HepG2 (cell line): ENCODE data around the gene TMEM79. TPM values are rescaled to one million over a fixed set of nuclear protein-coding genes. Genes with fewer than 3 reads are reported as not detected.
A peak's percentile ranks its signal among the peaks of the same experiment; 100 is the strongest.

Source experiments
- AGO2 ChIP-seq: fragments of 200-400 bp; formaldehyde crosslinking; optimal IDR thresholded peaks from 2 replicates; pipeline ENCODE3; 2017; ENCODE audit warnings: mild to moderate bottlenecking, low read depth, low read length, moderate library complexity
- CAMTA2 ChIP-seq: sonication (generic); formaldehyde crosslinking; IDR thresholded peaks from 2 replicates; pipeline ENCODE4 v1.4.0; 2020; ENCODE audit warnings: mild to moderate bottlenecking, missing genetic modification reagents, borderline replicate concordance
- GATAD1 ChIP-seq: IDR thresholded peaks from 2 replicates; pipeline ENCODE4 v1.6.1; 2016; ENCODE audit warnings: missing genetic modification reagents, missing compliant biosample characterization
- HDAC1 ChIP-seq: sonication (generic); formaldehyde crosslinking; IDR thresholded peaks from 2 replicates; pipeline ENCODE4 v1.5.1; 2020; ENCODE audit warnings: mild to moderate bottlenecking, missing genetic modification reagents
- JDP2 ChIP-seq: sonication (generic); formaldehyde crosslinking; IDR thresholded peaks from 2 replicates; pipeline ENCODE4 v1.8.1; 2022; ENCODE audit warnings: missing genetic modification reagents, borderline replicate concordance
- MEIS1 ChIP-seq: sonication (generic); formaldehyde crosslinking; IDR thresholded peaks from 2 replicates; pipeline ENCODE4 v1.9.0; 2021; ENCODE audit warnings: mild to moderate bottlenecking, missing genetic modification reagents, moderate library complexity, borderline replicate concordance
- NFE2L1 ChIP-seq: sonication (generic); formaldehyde crosslinking; IDR thresholded peaks from 2 replicates; pipeline ENCODE4 v1.4.0; 2020; ENCODE audit warnings: missing genetic modification reagents, mild to moderate bottlenecking, borderline replicate concordance
- PCBP2 ChIP-seq: fragments of 200-400 bp; formaldehyde crosslinking; optimal IDR thresholded peaks from 2 replicates; pipeline ENCODE3; 2018; ENCODE audit warnings: low read length, low read depth; ENCODE audit not compliant: poor library complexity, severe bottlenecking
- SIX4 ChIP-seq: sonication (generic); formaldehyde crosslinking; IDR thresholded peaks from 2 replicates; pipeline ENCODE4 v1.4.0; 2020; ENCODE audit warnings: missing genetic modification reagents
- SNAPC2 ChIP-seq: sonication (generic); formaldehyde crosslinking; IDR thresholded peaks from 2 replicates; pipeline ENCODE4 v1.8.1; 2022; ENCODE audit warnings: mild to moderate bottlenecking, missing genetic modification reagents
- ZFYVE20 ChIP-seq: sonication (generic); formaldehyde crosslinking; IDR thresholded peaks from 2 replicates; pipeline ENCODE4 v1.8.0; 2023; ENCODE audit warnings: low read depth, mild to moderate bottlenecking, moderate library complexity, missing genetic modification reagents, borderline replicate concordance
- ZHX1 ChIP-seq: sonication (generic); formaldehyde crosslinking; IDR thresholded peaks from 2 replicates; pipeline ENCODE4 v1.8.1; 2022; ENCODE audit warnings: low read depth, mild to moderate bottlenecking, missing genetic modification reagents
- ZNF451 ChIP-seq: sonication (generic); formaldehyde crosslinking; IDR thresholded peaks from 2 replicates; pipeline ENCODE4 v1.5.0; 2020; ENCODE audit warnings: mild to moderate bottlenecking, missing genetic modification reagents
- ZNF563 ChIP-seq: sonication (generic); formaldehyde crosslinking; IDR thresholded peaks from 2 replicates; pipeline ENCODE4 v1.8.0; 2022; ENCODE audit warnings: mild to moderate bottlenecking, moderate library complexity, missing genetic modification reagents
- ZNF652 ChIP-seq: IDR thresholded peaks from 2 replicates; pipeline ENCODE4 v1.6.1; 2016; ENCODE audit warnings: low read depth, borderline replicate concordance
- ZNF687 ChIP-seq: sonication (generic); formaldehyde crosslinking; IDR thresholded peaks from 2 replicates; pipeline ENCODE4 v1.5.1; 2020; ENCODE audit warnings: mild to moderate bottlenecking, missing genetic modification reagents, moderate library complexity
- polyA plus RNA-seq, 8 experiments: library from polyadenylated mRNA; depleted of rRNA in 3 of 8; stranded (reverse) in 7 of 8; unstranded in 1 of 8; fragments of >200 nt; fragmentation: Illumina TruSeq in 4 of 8; extraction: Trizol in 4 of 8; gene quantifications; 2 replicates each; pipeline versions ENCODE4 v1.2.1 to v1.2.3, GENCODE V29; 2011 to 2016; ENCODE audit warnings: low read depth in 4 of 8, missing spikeins in 1 of 8, mixed read lengths in 1 of 8; ENCODE audit not compliant: insufficient read depth in 1 of 8
- total RNA-seq, 5 experiments: library from RNA; depleted of rRNA; stranded (reverse); fragments of >200 nt; fragmentation: Illumina TruSeq; extraction: Trizol; gene quantifications; 2 replicates each; pipeline ENCODE4 v1.2.3, GENCODE V29; 2016; ENCODE audit warnings: low read depth in 1 of 5
- TF ChIP-seq, protein P1 (sequence below): sonication (generic); formaldehyde crosslinking; IDR thresholded peaks from 2 replicates; pipeline ENCODE4 v1.4.0; 2020; ENCODE audit warnings: mild to moderate bottlenecking, missing genetic modification reagents, borderline replicate concordance
- TF ChIP-seq, protein P2 (sequence below): IDR thresholded peaks from 2 replicates; pipeline ENCODE4 v1.6.1; 2016; ENCODE audit warnings: missing genetic modification reagents, missing compliant biosample characterization

Gene TMEM79
- total and polyA plus RNA-seq, 2 of the 13 experiments (the other 11 are each of a cell fraction or from before 2014, with no cell fraction given), result 1.2 to 1.9 TPM

- TF ChIP-seq, protein P1, sequence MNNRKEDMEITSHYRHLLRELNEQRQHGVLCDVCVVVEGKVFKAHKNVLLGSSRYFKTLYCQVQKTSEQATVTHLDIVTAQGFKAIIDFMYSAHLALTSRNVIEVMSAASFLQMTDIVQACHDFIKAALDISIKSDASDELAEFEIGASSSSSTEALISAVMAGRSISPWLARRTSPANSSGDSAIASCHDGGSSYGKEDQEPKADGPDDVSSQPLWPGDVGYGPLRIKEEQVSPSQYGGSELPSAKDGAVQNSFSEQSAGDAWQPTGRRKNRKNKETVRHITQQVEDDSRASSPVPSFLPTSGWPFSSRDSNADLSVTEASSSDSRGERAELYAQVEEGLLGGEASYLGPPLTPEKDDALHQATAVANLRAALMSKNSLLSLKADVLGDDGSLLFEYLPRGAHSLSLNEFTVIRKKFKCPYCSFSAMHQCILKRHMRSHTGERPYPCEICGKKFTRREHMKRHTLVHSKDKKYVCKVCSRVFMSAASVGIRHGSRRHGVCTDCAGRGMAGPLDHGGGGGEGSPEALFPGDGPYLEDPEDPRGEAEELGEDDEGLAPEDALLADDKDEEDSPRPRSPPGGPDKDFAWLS, result no peak
- no peak for TF ChIP-seq SIX4 (CRISPR knock-in tag)
- TF ChIP-seq ZNF451, result no peak; the same call in 1 of the 2 replicates
- peak; percentile 70 for TF ChIP-seq HDAC1 (CRISPR knock-in tag)
- no peak for TF ChIP-seq JDP2 (CRISPR knock-in tag)
- no peak for TF ChIP-seq CAMTA2 (CRISPR knock-in tag)
- no peak for TF ChIP-seq AGO2
- TF ChIP-seq MEIS1, result no peak
- no peak for TF ChIP-seq PCBP2
- no peak for TF ChIP-seq SNAPC2 (CRISPR knock-in tag)
- TF ChIP-seq ZNF652, result no peak
- TF ChIP-seq ZNF563 (CRISPR knock-in tag), result peak; percentile 77; the same call in 1 of the 2 replicates
- TF ChIP-seq NFE2L1 (CRISPR knock-in tag), result no peak
- TF ChIP-seq ZFYVE20 (CRISPR knock-in tag), result no peak
- TF ChIP-seq ZHX1 (CRISPR knock-in tag), result no peak; the same call in 1 of the 2 replicates
- TF ChIP-seq ZNF687, result peak; percentile 93
- TF ChIP-seq, protein P2, sequence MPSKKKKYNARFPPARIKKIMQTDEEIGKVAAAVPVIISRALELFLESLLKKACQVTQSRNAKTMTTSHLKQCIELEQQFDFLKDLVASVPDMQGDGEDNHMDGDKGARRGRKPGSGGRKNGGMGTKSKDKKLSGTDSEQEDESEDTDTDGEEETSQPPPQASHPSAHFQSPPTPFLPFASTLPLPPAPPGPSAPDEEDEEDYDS (CRISPR knock-in tag), result peak; percentile 85
- peak; percentile 77 for TF ChIP-seq GATAD1
These were observed 54.3 kb downstream of the TMEM79 start, which contains the start of the genes CCT3 and TSACC (continued) for GRCh38 chr1:156338180-156338976.
